Measurements from ENCODE around the gene PPP3CA. TPM values are rescaled to one million over a fixed set of nuclear protein-coding genes. Genes with fewer than 3 reads are reported as not detected.
"Not testable (repeated sequence)": the region's sequence is repeated elsewhere in the genome, so short reads cannot be mapped to it uniquely, and the experiment has no call there.

Gene PPP3CA
- total RNA-seq, 1 experiment from 2014 or later, result 133 TPM

GRCh38 chr4:100995671-100996070, 351.7 kb downstream of the PPP3CA start:
- Histone ChIP-seq H4K20me1 (ENCODE audit: insufficient read depth) (no peaks in the 10 kb centered on the region), H3K9me2 (ENCODE audit: insufficient read depth) (no peaks in the 10 kb centered on the region), H3K36me3 (ENCODE audit: control insufficient read depth in 1 of 2, insufficient read depth in 2 of 2, low read length in 2 of 2) (no peaks in the 10 kb centered on the region), H3K4me3 (replicated peaks in 1 of 2; ENCODE audit: low read depth in 1 of 2, low read length in 2 of 2) (no peak overlapping the region), H3K79me2 (ENCODE audit: insufficient read depth, low read length) (no peaks in the 10 kb centered on the region), H3K27ac (ENCODE audit: low read depth, low read length) (no peak overlapping the region), H3K9ac (ENCODE audit: low read length) (no peak overlapping the region), H2AFZ (ENCODE audit: low read depth, low read length, poor library complexity, severe bottlenecking) (no peak overlapping the region), H3K9me3 (ENCODE audit: control insufficient read depth in 1 of 2, insufficient read depth in 1 of 2, low read depth in 1 of 2, low read length in 2 of 2) (no peaks in the 10 kb centered on the region; a peak in 1 of 4 replicates), H3K27me3 (ENCODE audit: insufficient read depth, low read length) (no peaks in the 10 kb centered on the region), H3K4me1 (ENCODE audit: control insufficient read depth in 1 of 2, insufficient read depth in 2 of 2, low read length in 2 of 2) (no peaks in the 10 kb centered on the region; a peak in 1 of 4 replicates), H3K4me2 (ENCODE audit: low read length) (no peak overlapping the region)
- BruUV-seq (replicated peaks), result no TSS peak
- intact Hi-C loops (cut with micrococcal nuclease), result no loop called here
- ChIA-PET CTCF (no interaction called here), RAD21 (ENCODE audit: low non-redundant PET in 1 of 2, low total read pairs in 2 of 2, uncharacterized antibody in 2 of 2, unreplicated experiment in 2 of 2) (no interaction called here), POLR2A (no interaction called here)
- TF ChIP-seq SIN3A (IDR thresholded peaks at IDR 0.05; ENCODE audit: low read depth), result no peak
- no peak for TF ChIP-seq TCF7L2 (IDR thresholded peaks at IDR 0.05; ENCODE audit: borderline replicate concordance, extremely low read depth, insufficient read depth, insufficient read length)
- no peak for TF ChIP-seq EZH2 (IDR thresholded peaks at IDR 0.05)
- no peak for TF ChIP-seq FOSL1 (IDR thresholded peaks at IDR 0.05; ENCODE audit: low read depth)
- TF ChIP-seq ZNF274 (IDR thresholded peaks at IDR 0.05; ENCODE audit: low read depth, low read length), result no peak
- TF ChIP-seq JUND (IDR thresholded peaks at IDR 0.05), result no peak
- TF ChIP-seq, protein P1, sequence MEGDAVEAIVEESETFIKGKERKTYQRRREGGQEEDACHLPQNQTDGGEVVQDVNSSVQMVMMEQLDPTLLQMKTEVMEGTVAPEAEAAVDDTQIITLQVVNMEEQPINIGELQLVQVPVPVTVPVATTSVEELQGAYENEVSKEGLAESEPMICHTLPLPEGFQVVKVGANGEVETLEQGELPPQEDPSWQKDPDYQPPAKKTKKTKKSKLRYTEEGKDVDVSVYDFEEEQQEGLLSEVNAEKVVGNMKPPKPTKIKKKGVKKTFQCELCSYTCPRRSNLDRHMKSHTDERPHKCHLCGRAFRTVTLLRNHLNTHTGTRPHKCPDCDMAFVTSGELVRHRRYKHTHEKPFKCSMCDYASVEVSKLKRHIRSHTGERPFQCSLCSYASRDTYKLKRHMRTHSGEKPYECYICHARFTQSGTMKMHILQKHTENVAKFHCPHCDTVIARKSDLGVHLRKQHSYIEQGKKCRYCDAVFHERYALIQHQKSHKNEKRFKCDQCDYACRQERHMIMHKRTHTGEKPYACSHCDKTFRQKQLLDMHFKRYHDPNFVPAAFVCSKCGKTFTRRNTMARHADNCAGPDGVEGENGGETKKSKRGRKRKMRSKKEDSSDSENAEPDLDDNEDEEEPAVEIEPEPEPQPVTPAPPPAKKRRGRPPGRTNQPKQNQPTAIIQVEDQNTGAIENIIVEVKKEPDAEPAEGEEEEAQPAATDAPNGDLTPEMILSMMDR (IDR thresholded peaks at IDR 0.05 in 2 of 3, conservative IDR thresholded peaks at IDR 0.05 in 1 of 3; ENCODE audit: borderline replicate concordance in 1 of 3, insufficient read depth in 1 of 3, low read depth in 2 of 3, low read length in 2 of 3), result no peak
- TF ChIP-seq EGR1 (IDR thresholded peaks at IDR 0.05; ENCODE audit: low read depth), result no peak
- TF ChIP-seq ATF3 (IDR thresholded peaks at IDR 0.05), result no peak
- no peak for TF ChIP-seq RAD21 (IDR thresholded peaks at IDR 0.05; ENCODE audit: low read depth)
- no peak for TF ChIP-seq EZH2phosphoT487 (IDR thresholded peaks at IDR 0.05; ENCODE audit: borderline replicate concordance)
- TF ChIP-seq POLR2A (IDR thresholded peaks at IDR 0.05; ENCODE audit: borderline replicate concordance, extremely low read depth, insufficient read depth, insufficient read length), result no peak
- no peak for TF ChIP-seq CBX3 (IDR thresholded peaks at IDR 0.05; ENCODE audit: low read depth)
- TF ChIP-seq SRF (IDR thresholded peaks at IDR 0.05; ENCODE audit: low read depth), result no peak
- no peak for TF ChIP-seq POLR2AphosphoS5 (IDR thresholded peaks at IDR 0.05; ENCODE audit: low read depth, low read length)
- no peak for TF ChIP-seq ELF1 (IDR thresholded peaks at IDR 0.05; ENCODE audit: borderline replicate concordance, low read depth)
- TF ChIP-seq ZFX (IDR thresholded peaks at IDR 0.05), result no peak
- TF ChIP-seq SP1 (IDR thresholded peaks at IDR 0.05; ENCODE audit: low read depth), result no peak
- no peak for TF ChIP-seq CEBPB (IDR thresholded peaks at IDR 0.05; ENCODE audit: low read depth)
- ATAC-seq, result no peak
- DNase-seq (ENCODE audit: low read depth, low spot score), result no peak

- H3K27ac ChIP-seq (ENCODE audit: low read depth, low read length); H3K79me2 ChIP-seq (ENCODE audit: insufficient read depth, low read length); H3K27me3 ChIP-seq (ENCODE audit: insufficient read depth, low read length); H3K4me2 ChIP-seq (ENCODE audit: low read length); H3K9me2 ChIP-seq (ENCODE audit: insufficient read depth); CTCF ChIA-PET; BruUV-seq (replicated peaks); H3K9me3 ChIP-seq (ENCODE audit: control insufficient read depth in 1 of 2, insufficient read depth in 1 of 2, low read depth in 1 of 2, low read length in 2 of 2); ATAC-seq; H3K36me3 ChIP-seq (ENCODE audit: control insufficient read depth in 1 of 2, insufficient read depth in 2 of 2, low read length in 2 of 2); RAD21 ChIA-PET (ENCODE audit: low non-redundant PET in 1 of 2, low total read pairs in 2 of 2, uncharacterized antibody in 2 of 2, unreplicated experiment in 2 of 2); DNase-seq (ENCODE audit: low read depth, low spot score); H3K9ac ChIP-seq (ENCODE audit: low read length); intact Hi-C loops (cut with micrococcal nuclease); H3K4me1 ChIP-seq (ENCODE audit: control insufficient read depth in 1 of 2, insufficient read depth in 2 of 2, low read length in 2 of 2); H2AFZ ChIP-seq (ENCODE audit: low read depth, low read length, poor library complexity, severe bottlenecking); H3K4me3 ChIP-seq (replicated peaks in 1 of 2; ENCODE audit: low read depth in 1 of 2, low read length in 2 of 2); POLR2A ChIA-PET; H4K20me1 ChIP-seq (ENCODE audit: insufficient read depth): not testable (repeated sequence)
Measured at GRCh38 chr4:100995002-100995401, 352.3 kb downstream of the PPP3CA start.

All from HCT116 (cell line).